Ovary (tissue), 9 donors: Measurements from ENCODE around the gene FNTB. TPM values are rescaled to one million over a fixed set of nuclear protein-coding genes. Genes with fewer than 3 reads are reported as not detected.
A peak's percentile ranks its signal among the peaks of the same experiment; 100 is the strongest.

Experiments used
- DNase-seq, 5 donors: peaks; one replicate each; pipeline ENCODE4 v3.0.0-alpha.2; 2019 to 2020
- H3K27ac ChIP-seq, 2 donors: fragments of 200-600 bp; one replicate each; pipeline versions ENCODE4 v1.5.1 to v1.8.0; 2019 to 2022
- H3K27me3 ChIP-seq: fragments of 200-600 bp; one replicate; pipeline ENCODE4 v1.8.0; 2022
- H3K36me3 ChIP-seq: fragments of 200-600 bp; sonication (generic); one replicate; pipeline ENCODE4 v1.5.1; 2019
- H3K4me1 ChIP-seq: one replicate; pipeline ENCODE4 v1.8.1; 2013; ENCODE audit warnings: mild to moderate bottlenecking, moderate library complexity; ENCODE audit not compliant: insufficient read depth
- H3K4me3 ChIP-seq: fragments of 200-600 bp; sonication (generic); one replicate; pipeline ENCODE4 v1.5.1; 2017
- H3K9me3 ChIP-seq, 2 donors: fragments of 200-600 bp in 1 of 2; sonication (generic) in 1 of 2; one replicate each; pipeline versions ENCODE4 v1.5.1 to v1.8.1; 2013 to 2019; ENCODE audit warnings: mild to moderate bottlenecking in 1 of 2, moderate library complexity in 1 of 2
- CTCF ChIP-seq, 3 donors: fragments of 450-650 bp in 2 of 3; fragments of 200-600 bp in 1 of 3; IDR thresholded peaks; one replicate each; pipeline versions ENCODE4 v1.5.1 to v1.8.0; 2016 to 2022; ENCODE audit warnings: antibody characterized with exemption in 3 of 3, mild to moderate bottlenecking in 1 of 3
- EP300 ChIP-seq: sonication (generic); formaldehyde crosslinking; IDR thresholded peaks from one replicate; pipeline ENCODE4 v1.6.1; 2017; ENCODE audit warnings: antibody characterized with exemption
- POLR2A ChIP-seq: fragments of 450-650 bp; IDR thresholded peaks from one replicate; pipeline ENCODE4 v1.6.1; 2017; ENCODE audit warnings: antibody characterized with exemption, mild to moderate bottlenecking, moderate library complexity
- WGBS, 3 donors: extraction: QIAGEN DNeasy Blood & Tissue Kit in 1 of 3; methylation state at CpG; one replicate each; pipeline versions ENCODE4 v1.1.5 to v1.1.7; 2013 to 2017; 5-methylcytosine and 5-hydroxymethylcytosine counted together
- intact Hi-C, 4 donors: fragments of 100-400 bp; cut with DNase I; formaldehyde crosslinking; loops; one replicate each; pipeline versions ENCODE4 v1.11.0 to v1.15.1; 2022 to 2023
- polyA plus RNA-seq, 2 donors: library from polyadenylated mRNA; stranded (reverse); fragments of 200-250 nt in 1 of 2; fragments of 350-450 nt in 1 of 2; fragmentation: Illumina TruSeq in 1 of 2; extraction: RNeasy Lipid Tissue Mini Kit (QIAGEN cat#74804) in 1 of 2; gene quantifications; one replicate each; pipeline ENCODE4 v1.2.3, GENCODE V29; 2013 to 2014
- total RNA-seq, 7 donors: library from RNA; depleted of rRNA in 2 of 7; stranded (reverse); fragments of >200 nt in 2 of 7; fragmentation: NEBNext Ultra II Directional in 3 of 7; extraction: Animal tissue kit (Norgen Biotek cat#: 25700) in 3 of 7; gene quantifications; one replicate each; pipeline versions ENCODE4 v1.1.0 to v1.2.4, GENCODE V29; 2016 to 2023
- donor health status: DM: no; HTN: no; CAD: no; lungs with moderate emphysema.
- donor health status: DM: no; HTN: no; CAD: no.
- donor health status: Bipolar disorder and iron deficiency.
- donor health status: DM: yes; HTN: yes; CAD: no.
- donor health status: DM: no; HTN: no; CAD: no.
- donor health status: DM: yes; HTN: yes; CAD: no.

The FNTB gene
- total and polyA plus RNA-seq, 9 donors, result 8.0 to 19.0 (median 14.1) TPM

GRCh38 chr14:64970776-64971477 lies 15.8 kb upstream of the FNTB start:
- Histone ChIP-seq H3K27me3 (no peaks in the 10 kb centered on the region), H3K9me3 (no peaks in the 10 kb centered on the region), H3K36me3 (no peaks in the 10 kb centered on the region), H3K27ac (no peak overlapping the region), H3K4me3 (peak overlapping the region; percentile 60), H3K4me1 (peaks cover 2% of the 10 kb centered on the region)
- 46 to 54% (median 50%) methylated on average over 8 of the region's 8 CpGs for WGBS, 3 donors
- DNase-seq, result no peak
- intact Hi-C loops, result loop anchor here in 1 of 4 donors (5.0 kb wide), 1 partner anchor 149 kb away; no protein-coding TSS in a partner anchor
- TF ChIP-seq EP300 (no peak), CTCF (IDR thresholded peaks at IDR 0.05) (no peak), POLR2A (no peak)

GRCh38 chr14:64971491-64971942 lies 15.2 kb upstream of the FNTB start:
- Histone ChIP-seq H3K4me3 (peak overlapping the region; percentile 60), H3K4me1 (peaks cover 2% of the 10 kb centered on the region), H3K27ac (peak overlapping the region in 1 of 2 donors; percentile 44), H3K9me3 (no peaks in the 10 kb centered on the region), H3K36me3 (no peaks in the 10 kb centered on the region), H3K27me3 (no peaks in the 10 kb centered on the region)
- WGBS, 3 donors, result 2 to 5% (median 2%) methylated on average over 21 to 31 of the region's 31 CpGs
- DNase-seq, result no peak
- intact Hi-C loops, result loop anchor here in 1 of 4 donors (5.0 kb wide), 1 partner anchor 149 kb away; no protein-coding TSS in a partner anchor
- no peak for TF ChIP-seq CTCF (IDR thresholded peaks at IDR 0.05)
- TF ChIP-seq EP300, result no peak
- no peak for TF ChIP-seq POLR2A

- H3K4me1 ChIP-seq, result peaks cover 2% of the 10 kb centered on the region
- H3K27ac ChIP-seq, result peak within 1 kb of the TSS in 1 of 2 donors; percentile 44
- peak in 4 of 5 donors; percentile 25 to 65 (median 49) for DNase-seq
- no peaks in the 10 kb centered on the region for H3K9me3 ChIP-seq
- WGBS, 3 donors, result 1% methylated on average over 45 to 95 of the region's 96 CpGs
- H3K27me3 ChIP-seq, result no peaks in the 10 kb centered on the region
- H3K36me3 ChIP-seq, result no peaks in the 10 kb centered on the region
- H3K4me3 ChIP-seq, result peak within 1 kb of the TSS; percentile 60
- intact Hi-C loops, result loop anchor here in 1 of 4 donors (5.0 kb wide), 1 partner anchor 150 kb away; no protein-coding TSS in a partner anchor
- TF ChIP-seq EP300, result no peak
- no peak for TF ChIP-seq POLR2A
- no peak for TF ChIP-seq CTCF (IDR thresholded peaks at IDR 0.05)
Measured at GRCh38 chr14:64971943-64972791, 14.5 kb upstream of the FNTB start, which contains the start of gene RAB15. TSS of gene RAB15 (minus strand) at chr14:64972336. CDS start at chr14:64972076, 260 bp downstream.

- intact Hi-C loops, result loop anchor here in 1 of 4 donors (5.0 kb wide), 1 partner anchor 151 kb away; no protein-coding TSS in a partner anchor
- 72 to 82% (median 73%) methylated on average over 8 of the region's 8 CpGs for WGBS, 3 donors
- H3K4me3 ChIP-seq, result no peak overlapping the region
Measured at GRCh38 chr14:64973026-64973442, 13.7 kb upstream of the FNTB start.

More at GRCh38 chr14:64973026-64973442, 13.7 kb upstream of the FNTB start:
- H3K36me3 ChIP-seq, result no peaks in the 10 kb centered on the region
- DNase-seq, result no peak
- peaks cover 2% of the 10 kb centered on the region for H3K4me1 ChIP-seq
- H3K9me3 ChIP-seq, result no peaks in the 10 kb centered on the region
- no peak overlapping the region for H3K27ac ChIP-seq
- no peak for TF ChIP-seq EP300
- no peak for TF ChIP-seq CTCF (IDR thresholded peaks at IDR 0.05)
- TF ChIP-seq POLR2A, result no peak
- no peaks in the 10 kb centered on the region for H3K27me3 ChIP-seq
